Renal cortical epithelial cell (primary cell): ENCODE results near the gene TMEM108. TPM values are rescaled to one million over a fixed set of nuclear protein-coding genes. Genes with fewer than 3 reads are reported as not detected.

Experiments
- DNase-seq: peaks from one replicate; pipeline ENCODE4 v3.0.0-alpha.2; 2011; ENCODE audit warnings: low read depth
- total RNA-seq: library from RNA; depleted of rRNA; stranded (reverse); fragments of >200 nt; gene quantifications from 2 replicates; pipeline ENCODE4 v1.2.3, GENCODE V29; 2014

TMEM108 gene
- total RNA-seq, 1 donor from 2014 or later = 0.25 TPM

DNA sequence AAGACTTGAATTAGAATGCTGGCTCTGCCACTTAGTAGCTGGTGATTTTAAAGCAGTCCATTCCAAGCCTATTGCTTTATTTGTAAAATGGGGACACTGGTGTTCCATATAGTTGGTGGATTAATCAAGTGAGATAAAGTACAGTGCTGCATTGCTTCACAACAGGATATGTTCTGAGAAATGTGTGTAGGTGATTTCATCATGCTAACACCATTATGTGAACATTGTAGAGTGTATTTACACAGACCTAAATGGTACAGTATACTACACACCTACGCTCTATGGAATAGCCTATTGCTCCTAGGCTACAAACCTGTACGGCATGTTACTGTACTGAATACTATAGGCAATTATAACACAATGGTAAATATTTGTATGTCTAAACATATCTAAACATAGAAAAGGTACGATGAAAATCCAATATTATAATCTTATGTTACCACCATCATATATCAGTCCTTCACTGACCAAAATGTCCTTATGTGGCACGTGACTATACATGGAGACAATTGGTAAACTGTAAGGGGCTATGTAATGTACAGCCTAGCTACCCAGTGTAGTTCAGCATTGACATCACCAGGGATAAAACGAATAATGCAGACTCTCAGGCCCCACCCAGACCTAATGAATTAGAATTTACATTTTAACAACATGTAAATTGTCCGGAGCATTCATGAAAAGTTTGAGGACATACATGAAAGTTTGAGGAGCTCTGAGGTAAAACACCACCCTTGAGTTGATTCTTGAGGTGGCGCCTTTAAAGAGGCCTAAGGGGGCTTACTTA, 240.3 kb downstream of the TMEM108 start:
- DNase-seq = no peak

DNA sequence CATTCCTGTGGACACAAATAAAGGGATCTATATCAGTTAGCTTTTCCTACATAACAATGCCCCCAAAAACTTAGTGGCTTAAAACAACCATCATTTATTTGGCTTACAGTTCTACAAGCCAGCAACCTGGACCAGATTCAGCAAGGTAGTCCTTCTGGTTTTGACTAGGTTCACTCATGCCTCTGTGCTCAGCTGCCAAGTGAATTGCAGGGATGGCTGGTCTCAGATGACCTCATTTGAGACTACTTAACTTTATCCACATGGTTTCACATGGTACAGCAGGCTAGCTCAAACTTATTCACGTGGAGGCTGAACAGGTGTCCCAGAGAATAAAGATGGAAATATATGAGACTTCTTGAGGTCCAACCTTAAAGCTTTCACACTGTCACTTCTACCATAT, 242.4 kb downstream of the TMEM108 start:
- peak; percentile 45 for DNase-seq

DNA sequence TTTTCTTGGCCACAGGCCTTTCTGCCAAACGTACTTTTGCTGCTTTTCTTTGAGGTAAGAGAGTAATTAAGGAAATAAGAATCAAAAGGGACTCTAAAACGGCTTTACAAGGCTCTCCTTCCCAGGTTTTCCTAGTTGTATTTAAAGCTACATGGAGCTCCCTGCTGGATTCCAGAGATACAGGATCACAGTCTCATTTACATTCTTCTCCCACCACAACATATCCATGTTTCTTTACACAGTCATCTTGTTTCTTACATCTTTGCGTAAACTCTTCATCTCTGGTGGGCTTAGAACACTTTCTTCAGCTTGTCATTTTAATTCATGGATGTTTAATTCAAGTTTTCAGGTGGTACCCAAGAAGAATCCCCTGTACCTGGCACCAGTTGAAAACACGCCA, 244.0 kb downstream of the TMEM108 start:
- DNase-seq = no peak

DNA sequence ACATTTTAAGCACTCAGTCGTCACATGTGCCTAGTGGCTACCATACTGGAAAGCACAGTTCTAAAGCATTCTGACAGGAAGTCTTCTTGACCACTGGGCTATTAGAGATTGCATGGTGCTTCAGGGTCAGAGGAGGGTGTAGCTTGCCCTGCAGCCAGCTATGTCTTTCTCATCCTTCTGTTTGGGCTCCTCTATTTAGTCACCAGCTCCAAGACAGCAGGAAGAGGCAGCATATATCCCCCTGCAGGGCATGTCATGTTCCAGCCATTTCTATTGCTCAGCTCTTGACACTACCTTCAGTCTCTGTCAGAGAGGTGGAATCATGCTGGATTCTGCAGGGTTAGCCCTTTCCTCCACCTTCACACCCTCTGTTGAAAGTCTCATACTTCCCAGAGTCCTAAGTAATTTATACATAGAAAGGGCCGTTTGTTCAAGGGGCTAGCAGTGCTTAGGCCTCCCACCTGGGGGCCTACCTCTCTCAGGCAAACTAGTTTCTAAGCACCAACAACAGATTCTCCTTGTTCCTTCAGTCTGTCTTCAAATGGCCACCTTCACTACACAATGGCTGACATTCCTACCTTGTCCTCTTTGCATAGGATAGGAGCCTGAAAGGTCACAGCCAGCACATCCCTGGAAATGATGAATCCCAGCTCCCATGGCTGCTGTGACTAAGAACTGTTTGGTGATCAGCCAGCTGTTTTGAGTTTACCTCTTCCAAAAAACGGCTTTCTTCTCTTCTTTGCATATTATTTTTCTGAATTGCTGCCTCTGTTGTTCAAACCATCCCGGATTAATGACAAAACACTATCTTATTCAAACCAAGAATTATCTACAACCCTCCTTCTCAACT, 246.0 kb downstream of the TMEM108 start:
- no peak for DNase-seq

DNA sequence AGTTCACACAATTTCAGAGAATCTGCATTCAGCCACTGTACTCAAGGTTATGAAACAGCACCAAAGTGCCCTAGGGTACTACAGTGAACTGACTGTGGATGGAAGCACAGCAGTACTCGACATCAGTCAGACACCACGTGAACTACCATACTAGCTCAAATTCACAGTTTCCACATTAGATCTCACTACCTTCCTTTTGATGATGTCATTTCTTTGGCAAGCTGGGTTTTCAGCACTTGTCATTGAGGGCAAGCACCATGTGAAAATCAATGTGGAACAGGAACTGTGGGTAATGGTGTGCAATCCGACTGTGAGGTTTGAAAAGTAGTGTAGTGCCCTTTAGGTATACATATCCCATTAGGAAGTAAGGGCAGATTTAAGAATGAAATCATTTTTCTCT, 251.1 kb downstream of the TMEM108 start:
- DNase-seq = no peak

DNA sequence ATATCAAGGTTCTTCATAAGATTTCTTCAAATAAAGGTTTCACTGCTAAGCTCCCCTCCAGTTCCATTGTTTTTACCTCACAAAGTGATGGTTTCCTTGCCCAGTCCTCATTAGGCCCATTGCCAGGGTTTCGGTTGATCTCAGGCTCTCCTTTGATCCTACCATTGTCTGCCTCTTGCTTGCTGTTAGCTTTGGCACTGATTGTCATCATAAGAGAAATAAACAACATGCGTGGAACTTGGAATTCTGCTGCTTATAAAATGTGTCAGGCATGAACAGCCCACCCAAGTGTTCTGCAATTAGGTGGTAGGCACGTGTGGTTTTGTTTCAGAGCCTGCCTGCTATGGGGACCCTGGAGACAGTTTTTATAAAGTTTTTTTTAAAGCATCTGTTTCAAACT, 254.1 kb downstream of the TMEM108 start:
- DNase-seq = no peak

DNA sequence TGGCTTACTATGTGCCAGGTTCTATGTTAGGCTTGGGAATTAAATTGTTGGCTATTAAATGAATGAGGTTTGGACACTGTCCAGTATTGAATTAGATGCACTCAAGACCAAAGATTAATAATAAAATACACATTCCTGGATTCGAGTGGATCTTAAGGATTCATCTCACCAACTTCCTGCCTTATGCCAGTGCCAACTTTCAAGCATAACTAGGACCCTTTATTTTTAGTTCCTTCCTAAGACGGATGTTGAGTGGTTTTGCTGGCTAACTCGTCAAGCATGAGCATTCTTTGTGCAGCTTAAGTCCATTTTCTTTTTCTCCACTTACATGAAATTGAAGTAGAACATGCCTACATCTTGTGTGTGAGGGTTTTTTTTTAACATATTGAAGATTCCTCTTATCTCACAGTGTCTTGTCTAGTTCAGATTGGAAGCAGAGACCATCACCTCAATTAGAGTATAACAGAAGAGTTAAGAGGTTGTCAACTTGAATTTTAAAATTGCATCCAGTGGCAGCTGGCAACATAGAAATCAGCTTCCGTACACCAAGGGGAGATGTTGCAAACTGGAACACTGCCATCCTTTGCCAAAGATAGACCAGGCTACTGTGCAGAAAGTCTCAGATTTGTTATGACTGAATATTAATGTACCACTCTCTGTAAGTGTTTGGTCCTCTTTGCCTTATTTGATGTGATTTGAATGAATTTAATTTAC, 255.4 kb downstream of the TMEM108 start:
- no peak for DNase-seq

DNA sequence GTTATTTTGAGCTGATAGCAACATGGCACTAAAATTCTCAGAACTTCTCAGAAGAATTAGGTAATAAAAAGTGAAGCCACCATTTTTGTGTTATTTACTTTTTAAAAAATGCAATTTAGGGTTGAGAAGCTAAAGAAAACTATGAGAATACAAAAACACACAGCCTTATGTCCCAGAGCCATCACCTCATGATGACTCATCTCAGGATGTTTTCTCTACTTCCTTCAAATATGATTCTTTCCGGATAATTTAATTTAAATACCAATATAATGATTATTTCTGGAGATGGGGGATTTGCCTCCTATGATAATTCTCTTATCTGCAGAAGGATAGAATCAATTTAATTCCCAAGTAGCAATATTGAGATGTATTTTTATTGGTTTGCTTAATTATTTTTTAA, 256.1 kb downstream of the TMEM108 start:
- no peak for DNase-seq

DNA sequence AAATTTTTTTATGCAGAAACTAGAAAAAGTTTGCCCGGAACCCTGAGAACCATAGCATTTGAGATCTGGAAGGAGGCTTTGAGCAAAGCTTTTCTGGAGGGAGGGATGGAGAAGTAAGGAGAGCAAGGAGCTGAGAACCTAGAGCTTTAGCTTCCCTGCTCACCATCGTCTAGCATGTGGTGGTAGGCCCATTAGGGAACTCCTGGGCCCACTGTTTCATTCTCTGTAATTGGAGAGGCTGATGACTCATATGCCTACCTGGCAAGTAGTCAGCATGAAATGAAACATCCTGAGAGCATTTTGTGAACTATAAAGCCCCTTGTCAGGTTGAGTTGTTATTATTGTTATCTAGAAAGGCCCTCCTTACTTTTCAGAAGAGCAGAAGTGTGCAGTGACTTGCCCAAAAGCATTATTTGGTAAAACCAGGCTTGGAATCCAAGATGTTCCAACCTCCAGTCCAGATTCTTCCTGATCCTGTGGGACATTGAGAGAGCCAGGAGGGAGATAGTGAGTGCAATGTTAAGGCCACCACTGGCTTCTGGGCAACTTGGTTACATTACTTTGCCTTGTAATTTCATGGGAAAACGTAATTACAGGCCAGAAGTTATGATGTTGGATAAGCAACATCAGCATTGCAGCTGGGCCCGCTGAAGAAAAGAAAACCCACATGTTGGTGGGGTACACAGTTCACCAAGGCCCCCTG, 257.2 kb downstream of the TMEM108 start:
- peak; percentile 63 for DNase-seq

DNA sequence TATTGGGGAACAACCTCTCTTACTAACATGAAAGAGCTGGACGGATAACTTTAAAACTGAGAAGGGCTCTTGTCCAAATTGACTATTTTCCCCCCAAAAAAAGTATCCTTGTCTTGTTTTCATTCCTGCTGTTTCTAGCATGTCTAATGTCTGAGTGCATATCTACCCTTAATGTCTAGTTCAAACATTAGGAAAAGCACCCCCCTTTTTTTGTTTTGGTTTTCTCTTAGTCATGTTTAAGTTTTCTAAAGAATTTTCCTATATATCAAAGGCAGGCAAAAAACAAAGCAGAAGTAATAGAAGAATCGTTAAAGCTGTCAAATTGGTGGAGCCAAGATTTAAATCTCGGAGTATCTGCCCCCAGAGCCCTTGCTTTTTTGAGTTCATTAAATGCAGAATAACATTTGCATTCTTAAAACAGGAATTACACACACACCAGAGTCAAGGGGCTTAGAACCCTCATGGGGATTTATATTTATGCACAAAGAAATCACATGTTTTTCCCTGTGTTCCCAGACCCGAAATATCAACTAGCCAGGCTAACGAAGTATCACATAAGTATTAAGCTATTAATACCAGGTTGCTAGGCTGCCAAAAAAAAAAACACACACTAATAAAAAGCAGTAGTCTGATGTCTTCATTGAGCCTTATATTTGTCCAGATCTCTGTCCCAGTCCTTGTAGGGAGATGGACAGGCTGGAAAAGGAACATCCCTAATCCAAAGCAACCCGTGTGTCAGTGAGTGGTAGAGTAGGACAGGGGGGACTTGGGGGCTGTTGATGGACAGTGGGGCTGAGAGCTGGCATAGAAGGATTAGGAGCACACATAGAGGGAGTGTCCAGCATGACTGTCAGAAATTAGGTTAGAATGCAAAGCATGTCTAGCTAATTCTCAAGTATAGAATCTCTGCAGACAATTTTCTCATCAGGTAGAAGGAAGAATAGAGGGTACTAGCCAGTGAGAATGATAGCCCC, 258.0 kb downstream of the TMEM108 start:
- DNase-seq = no peak

DNA sequence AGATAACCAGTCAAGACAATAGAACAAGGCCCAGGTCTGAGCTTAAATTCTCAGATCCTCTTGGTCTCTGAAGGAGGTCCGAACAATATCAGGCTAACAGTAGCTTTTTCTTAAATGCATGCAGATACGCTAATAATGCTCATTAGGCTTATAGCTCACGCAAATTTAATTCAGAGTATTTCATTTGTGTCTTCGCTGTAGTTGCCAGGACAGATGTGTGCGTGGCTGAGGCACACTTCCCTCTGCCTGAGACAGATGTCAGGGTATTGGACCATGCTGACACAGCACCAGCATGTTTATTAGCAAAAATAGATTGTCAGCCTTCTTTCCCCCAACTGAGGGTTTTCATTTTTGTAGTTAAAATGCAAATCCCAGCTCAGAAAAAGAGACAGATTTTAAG, 258.8 kb downstream of the TMEM108 start:
- DNase-seq = no peak

DNA sequence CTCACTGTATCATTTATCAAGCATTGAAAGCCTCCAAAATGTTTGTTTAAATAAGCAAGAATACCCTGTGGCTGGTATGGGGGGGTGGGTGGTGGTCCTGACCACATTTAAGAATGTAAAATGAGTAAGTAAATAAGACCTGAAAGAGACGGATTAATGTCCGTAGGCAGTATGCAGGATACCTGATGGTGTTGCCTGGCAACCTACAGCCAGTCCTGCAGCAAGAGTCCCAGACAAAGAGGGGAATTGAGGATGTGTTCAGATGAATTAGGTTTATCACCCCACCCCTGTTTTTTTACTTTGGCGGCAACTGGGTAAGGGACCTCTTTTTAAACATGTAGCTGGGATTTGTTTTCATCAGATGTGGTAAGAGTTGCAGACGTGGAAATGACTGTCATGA, 261.9 kb downstream of the TMEM108 start:
- no peak for DNase-seq

DNA sequence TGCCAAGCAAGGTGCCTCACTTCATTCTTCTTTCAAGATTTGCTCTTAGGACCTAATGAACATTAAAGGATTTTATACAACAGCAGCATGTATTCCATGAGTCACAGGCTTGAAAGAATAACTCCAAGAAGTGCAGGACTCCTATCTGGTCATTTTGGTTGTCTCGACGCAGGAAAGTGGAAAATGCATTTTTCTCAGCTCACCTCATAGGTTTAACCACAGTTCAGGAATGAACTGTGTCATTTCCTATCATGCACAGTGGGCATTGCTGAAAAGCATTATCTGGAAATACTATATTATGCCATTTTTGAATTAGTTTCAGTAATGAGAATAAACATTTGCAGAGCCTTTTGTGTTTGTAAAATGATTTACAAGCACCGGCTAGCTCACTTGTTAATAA, 263.0 kb downstream of the TMEM108 start:
- peak; percentile 69 for DNase-seq

DNA sequence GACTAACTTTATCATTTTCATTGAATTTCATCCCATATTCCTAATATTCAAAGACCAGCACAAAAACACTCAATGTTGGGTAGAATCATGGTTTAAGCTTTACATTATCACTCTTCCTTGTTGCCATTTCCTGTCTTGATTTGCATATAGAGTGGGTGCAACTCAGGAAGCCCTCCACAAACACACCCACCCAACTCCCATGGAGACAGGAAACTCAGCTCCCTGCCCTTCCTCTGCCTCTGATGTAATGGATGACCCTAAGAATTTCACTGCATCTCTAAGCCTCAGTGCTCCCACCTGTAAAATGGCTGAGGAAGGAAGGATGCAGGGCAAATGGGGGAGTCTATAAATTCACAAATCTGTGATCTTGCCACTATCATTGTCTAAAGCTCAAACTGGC, 263.5 kb downstream of the TMEM108 start:
- no peak for DNase-seq

DNA sequence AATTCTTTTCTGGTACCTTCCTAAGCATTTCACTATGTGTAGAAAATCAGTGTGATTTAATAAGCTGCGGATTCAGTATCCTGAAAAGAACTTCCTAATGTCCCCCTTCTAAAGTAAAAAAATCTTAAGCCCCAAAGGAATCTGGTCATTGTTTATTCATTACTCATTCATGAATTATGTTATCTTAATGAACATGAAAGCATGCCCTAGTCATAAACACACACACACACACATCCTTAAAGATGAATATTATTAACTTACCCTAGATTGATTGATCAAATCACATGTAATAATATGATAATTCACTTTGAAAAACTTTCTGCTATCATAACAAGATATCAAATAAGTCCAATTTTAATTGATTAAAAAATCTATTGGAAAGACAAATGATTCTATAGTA, 265.2 kb downstream of the TMEM108 start:
- no peak for DNase-seq

DNA sequence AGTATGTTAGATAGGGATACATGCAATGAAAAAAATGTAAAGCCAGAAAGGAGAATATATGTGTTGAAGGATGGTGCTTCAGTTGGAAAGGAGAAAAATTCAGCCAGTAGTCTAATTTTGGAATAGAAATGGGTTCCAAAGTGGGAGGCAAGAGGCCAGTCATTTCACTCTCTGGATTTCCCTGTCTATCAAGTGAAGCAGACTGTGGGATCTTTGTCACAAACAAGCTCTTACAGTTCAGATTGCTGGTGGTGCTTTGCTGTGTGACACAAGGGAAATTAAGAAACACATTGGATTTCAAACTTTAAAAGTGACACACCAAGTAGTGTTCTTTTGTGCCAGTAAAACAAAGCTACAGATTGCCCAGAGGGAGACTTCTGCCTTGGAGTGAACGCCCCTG, 279.7 kb downstream of the TMEM108 start:
- no peak for DNase-seq

DNA sequence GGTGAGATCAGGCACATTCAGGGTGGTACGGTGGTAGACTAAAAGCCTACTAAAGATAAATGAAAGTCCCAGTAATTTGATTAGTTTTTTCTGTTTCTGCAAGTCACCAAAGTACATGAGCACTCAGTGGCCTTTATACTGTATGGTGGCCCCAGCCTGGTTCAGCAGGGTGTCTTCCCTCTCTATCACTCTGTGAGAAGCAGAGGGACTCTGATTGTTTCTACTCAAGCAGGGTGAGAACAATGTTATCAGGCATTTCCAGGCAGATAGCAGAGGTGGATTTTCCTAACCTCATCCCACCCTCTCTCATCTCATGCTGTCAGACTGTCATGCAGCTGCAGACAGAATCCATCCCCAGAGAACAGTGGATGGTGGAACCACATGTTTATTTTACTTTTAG, 290.2 kb downstream of the TMEM108 start:
- no peak for DNase-seq

DNA sequence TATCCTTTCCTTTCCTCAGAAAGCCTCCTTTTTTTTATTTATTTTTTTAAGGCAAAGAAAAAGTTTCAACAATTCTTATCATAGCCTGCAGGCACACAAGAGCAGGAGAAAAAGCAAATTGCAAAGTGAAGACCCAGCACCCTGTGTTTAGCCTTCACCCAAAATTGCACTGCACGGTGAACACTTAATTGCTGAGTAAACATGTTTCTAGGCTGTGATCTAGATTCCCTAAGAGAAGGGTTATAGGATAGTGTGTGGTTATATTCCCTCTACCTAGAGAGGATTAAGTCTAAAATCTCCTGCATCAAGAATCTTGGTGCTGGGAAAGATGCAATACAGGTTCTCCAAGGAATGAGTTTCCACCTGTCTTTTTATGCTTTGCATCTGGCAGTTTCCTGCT, 291.4 kb downstream of the TMEM108 start:
- DNase-seq = no peak

DNA sequence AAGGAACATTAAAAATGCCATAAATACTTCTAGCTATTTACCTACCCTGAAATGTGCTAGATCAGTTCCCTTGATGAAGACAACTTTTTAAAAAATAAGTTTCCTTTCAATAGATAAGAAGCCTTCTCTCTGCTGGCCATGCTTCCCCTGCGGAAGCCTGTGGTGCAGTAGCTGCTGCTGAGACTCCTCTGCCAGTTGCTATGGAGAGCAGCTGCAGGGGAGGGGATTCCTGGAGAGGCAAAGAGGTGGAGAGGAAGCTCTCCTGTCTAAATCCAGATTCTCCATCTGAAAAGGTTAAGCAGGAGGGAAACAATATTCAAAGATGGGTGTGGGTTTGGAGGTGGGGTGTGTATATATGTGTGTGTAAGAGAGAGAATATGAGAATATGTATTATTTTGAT, 291.9 kb downstream of the TMEM108 start:
- no peak for DNase-seq

DNA sequence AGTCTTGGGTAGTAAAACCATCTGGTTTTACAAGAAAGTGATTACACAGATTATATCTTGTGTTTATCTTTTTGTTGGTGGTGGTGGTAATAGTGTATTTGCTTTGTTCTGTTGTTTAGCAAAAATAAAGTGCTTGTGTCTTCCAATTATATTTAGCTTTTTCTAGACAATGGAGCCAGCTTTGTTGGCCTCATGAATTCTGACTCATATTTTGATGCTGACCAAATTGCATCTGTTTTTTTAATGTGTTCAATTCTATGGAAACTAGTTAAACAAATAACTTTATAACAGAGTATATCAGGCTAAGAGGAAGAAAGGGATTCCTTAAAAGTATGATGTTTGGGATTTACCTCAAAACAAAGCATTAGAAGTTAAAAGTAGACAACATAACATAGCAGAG, 292.3 kb downstream of the TMEM108 start:
- no peak for DNase-seq

DNA sequence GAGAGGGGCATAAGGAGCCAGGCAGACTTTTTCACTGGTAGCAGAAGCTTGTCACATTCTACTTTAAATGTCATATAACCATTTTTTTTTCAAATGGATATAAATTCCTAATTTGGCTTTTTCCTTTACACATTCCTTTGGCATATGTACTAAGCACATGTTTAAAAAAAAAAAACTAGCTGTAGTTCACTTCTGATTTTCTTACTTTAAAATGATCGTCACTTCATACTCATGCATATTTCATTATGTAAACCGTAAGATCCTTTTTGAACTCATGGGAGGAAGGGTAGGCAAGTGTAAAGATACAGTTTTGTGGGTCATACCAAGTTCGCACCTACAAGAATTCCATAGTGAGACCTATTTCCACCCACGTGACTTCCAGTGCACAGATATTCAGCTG, 316.5 kb downstream of the TMEM108 start:
- no peak for DNase-seq
